H1 (cell line): ENCODE results near the gene IFT172. TPM values are rescaled to one million over a fixed set of nuclear protein-coding genes. Genes with fewer than 3 reads are reported as not detected.

Experiments used
- CHD7 ChIP-seq: fragments of 300-600 bp; sonication (generic); IDR thresholded peaks from 2 replicates; pipeline ENCODE4 v1.7.1; 2012; ENCODE audit warnings: low read length, moderate library complexity, mild to moderate bottlenecking, inconsistent platforms; ENCODE audit not compliant: insufficient replicate concordance
- JUN ChIP-seq: IDR thresholded peaks from 2 replicates; pipeline ENCODE4 v1.6.1; 2011; ENCODE audit warnings: low read depth, mild to moderate bottlenecking, improper control_type of control experiment, low read length
- SAP30 ChIP-seq: fragments of 300-600 bp; sonication (generic); IDR thresholded peaks from 2 replicates; pipeline ENCODE4 v1.7.1; 2012; ENCODE audit warnings: low read length, moderate library complexity, mild to moderate bottlenecking, inconsistent platforms; ENCODE audit not compliant: insufficient read depth, insufficient replicate concordance
- SIN3A ChIP-seq, 2 experiments: IDR thresholded peaks in 1 of 2; conservative IDR thresholded peaks in 1 of 2; 2 replicates each; pipeline ENCODE4 v1.6.1; 2011 to 2012; ENCODE audit warnings: low read length in 2 of 2, improper control_type of control experiment in 1 of 2, low read depth in 1 of 2, mild to moderate bottlenecking in 1 of 2
- SP2 ChIP-seq: IDR thresholded peaks from 2 replicates; pipeline ENCODE4 v1.6.1; 2012; ENCODE audit warnings: mild to moderate bottlenecking, low read length, inconsistent platforms
- TAF7 ChIP-seq: optimal IDR thresholded peaks from 2 replicates; pipeline ENCODE3; 2011; ENCODE audit warnings: low read depth, mild to moderate bottlenecking, inconsistent platforms, low read length, moderate library complexity, borderline replicate concordance
- polyA plus RNA-seq, 7 experiments: library from polyadenylated mRNA; depleted of rRNA in 3 of 7; stranded (reverse) in 5 of 7; unstranded in 2 of 7; fragments of >200 nt in 5 of 7; fragments of 200-250 nt in 2 of 7; gene quantifications; 1 replicate in 5 of 7; 2 replicates in 1 of 7; 4 replicates in 1 of 7; pipeline versions ENCODE4 v1.2.1 to v1.2.3, GENCODE V29; 2011 to 2013; ENCODE audit warnings: missing spikeins in 2 of 7, mixed read lengths in 2 of 7
- total RNA-seq: library from RNA; stranded (reverse); fragmentation: NEBNext Ultra II Directional; extraction: Animal tissue kit (Norgen Biotek cat#: 25700); gene quantifications from 2 replicates; pipeline ENCODE4 v1.2.1, GENCODE V29; 2021

IFT172 gene
- total and polyA plus RNA-seq, 2 of the 8 experiments (the other 6 are each of a cell fraction or from before 2014, with no cell fraction given), result 13.5 to 14.0 TPM

- TF ChIP-seq JUN, result no peak
- no peak for TF ChIP-seq CHD7
- TF ChIP-seq TAF7, result no peak
- TF ChIP-seq SP2, result no peak
- no peak for TF ChIP-seq SAP30
- TF ChIP-seq SIN3A (conservative IDR thresholded peaks at IDR 0.05 in 1 of 2, IDR thresholded peaks at IDR 0.05 in 1 of 2; ENCODE audit: low read depth in 1 of 2, low read length in 2 of 2), result no peak
- TF ChIP-seq, all 59 proteins: peak for 0
Observed at GRCh38 chr2:27398962-27399361, 90.6 kb downstream of the IFT172 start (continued).
